Liver (tissue), 3 donors: ENCODE results near the gene MDM2.

Experiments used
- CTCF ChIP-seq: fragments of 150-350 bp; IDR thresholded peaks from 2 replicates; pipeline ENCODE4 v1.5.1; 2017; ENCODE audit warnings: improper control_type of control experiment, low read depth, low read length; ENCODE audit not compliant: missing input control
- FOXA1 ChIP-seq: IDR thresholded peaks from 2 replicates; pipeline ENCODE4 v1.6.1; 2016; ENCODE audit warnings: antibody characterized with exemption
- GABPA ChIP-seq, 2 donors: IDR thresholded peaks in 1 of 2; conservative IDR thresholded peaks in 1 of 2; 2 replicates each; pipeline ENCODE4 v1.6.1; 2016; ENCODE audit warnings: antibody characterized with exemption in 2 of 2, mild to moderate bottlenecking in 1 of 2, moderate library complexity in 1 of 2
- HNF4A ChIP-seq, 2 donors: conservative IDR thresholded peaks; 2 replicates each; pipeline ENCODE4 v1.6.1; 2016; ENCODE audit warnings: antibody characterized with exemption in 2 of 2, mild to moderate bottlenecking in 2 of 2
- JUND ChIP-seq, 2 donors: IDR thresholded peaks; 2 replicates each; pipeline ENCODE4 v1.6.1; 2016; ENCODE audit warnings: antibody characterized with exemption in 2 of 2
- RAD21 ChIP-seq, 2 donors: IDR thresholded peaks; 2 replicates each; pipeline ENCODE4 v1.6.1; 2016; ENCODE audit warnings: antibody characterized with exemption in 2 of 2, mild to moderate bottlenecking in 2 of 2
- SP1 ChIP-seq: IDR thresholded peaks from 2 replicates; pipeline ENCODE4 v1.6.1; 2018; ENCODE audit warnings: antibody characterized with exemption, mild to moderate bottlenecking
- TAF1 ChIP-seq: conservative IDR thresholded peaks from 2 replicates; pipeline ENCODE4 v1.6.1; 2016; ENCODE audit warnings: antibody characterized with exemption, mild to moderate bottlenecking
- TF ChIP-seq, protein P1 (sequence below): IDR thresholded peaks from 2 replicates; pipeline ENCODE4 v1.6.1; 2016; ENCODE audit warnings: antibody characterized with exemption, mild to moderate bottlenecking
- donor health status: healthy.
- donor health status: healthy.

GRCh38 chr12:68772714-68773113 lies 35.3 kb upstream of the MDM2 start:
- TF ChIP-seq, protein P1, sequence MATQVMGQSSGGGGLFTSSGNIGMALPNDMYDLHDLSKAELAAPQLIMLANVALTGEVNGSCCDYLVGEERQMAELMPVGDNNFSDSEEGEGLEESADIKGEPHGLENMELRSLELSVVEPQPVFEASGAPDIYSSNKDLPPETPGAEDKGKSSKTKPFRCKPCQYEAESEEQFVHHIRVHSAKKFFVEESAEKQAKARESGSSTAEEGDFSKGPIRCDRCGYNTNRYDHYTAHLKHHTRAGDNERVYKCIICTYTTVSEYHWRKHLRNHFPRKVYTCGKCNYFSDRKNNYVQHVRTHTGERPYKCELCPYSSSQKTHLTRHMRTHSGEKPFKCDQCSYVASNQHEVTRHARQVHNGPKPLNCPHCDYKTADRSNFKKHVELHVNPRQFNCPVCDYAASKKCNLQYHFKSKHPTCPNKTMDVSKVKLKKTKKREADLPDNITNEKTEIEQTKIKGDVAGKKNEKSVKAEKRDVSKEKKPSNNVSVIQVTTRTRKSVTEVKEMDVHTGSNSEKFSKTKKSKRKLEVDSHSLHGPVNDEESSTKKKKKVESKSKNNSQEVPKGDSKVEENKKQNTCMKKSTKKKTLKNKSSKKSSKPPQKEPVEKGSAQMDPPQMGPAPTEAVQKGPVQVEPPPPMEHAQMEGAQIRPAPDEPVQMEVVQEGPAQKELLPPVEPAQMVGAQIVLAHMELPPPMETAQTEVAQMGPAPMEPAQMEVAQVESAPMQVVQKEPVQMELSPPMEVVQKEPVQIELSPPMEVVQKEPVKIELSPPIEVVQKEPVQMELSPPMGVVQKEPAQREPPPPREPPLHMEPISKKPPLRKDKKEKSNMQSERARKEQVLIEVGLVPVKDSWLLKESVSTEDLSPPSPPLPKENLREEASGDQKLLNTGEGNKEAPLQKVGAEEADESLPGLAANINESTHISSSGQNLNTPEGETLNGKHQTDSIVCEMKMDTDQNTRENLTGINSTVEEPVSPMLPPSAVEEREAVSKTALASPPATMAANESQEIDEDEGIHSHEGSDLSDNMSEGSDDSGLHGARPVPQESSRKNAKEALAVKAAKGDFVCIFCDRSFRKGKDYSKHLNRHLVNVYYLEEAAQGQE = no peak
- TF ChIP-seq CTCF (no peak), HNF4A (conservative IDR thresholded peaks at IDR 0.05) (no peak), GABPA (IDR thresholded peaks at IDR 0.05 in 1 of 2, conservative IDR thresholded peaks at IDR 0.05 in 1 of 2) (no peak), RAD21 (IDR thresholded peaks at IDR 0.05) (no peak), TAF1 (no peak), SP1 (no peak), JUND (IDR thresholded peaks at IDR 0.05) (no peak), FOXA1 (no peak)
